ENCODE measurements around the gene CYP24A1.

Gene CYP24A1

GRCh38 chr20:54218470-54218869, 44.7 kb upstream of the CYP24A1 start:
- TF ChIP-seq CTCF (conservative IDR thresholded peaks at IDR 0.05; ENCODE audit: low read length), result no peak
- H3K4me3 ChIP-seq (ENCODE audit: low read length), result no peak overlapping the region
- DNase-seq (ENCODE audit: low read depth), result no peak

- TF ChIP-seq CTCF (conservative IDR thresholded peaks at IDR 0.05; ENCODE audit: low read length), result no peak
- H3K4me3 ChIP-seq (ENCODE audit: low read length), result no peak overlapping the region
- DNase-seq (ENCODE audit: low read depth), result no peak
Measured at GRCh38 chr20:54217762-54218161, 44.0 kb upstream of the CYP24A1 start.

- no peak overlapping the region for H3K4me3 ChIP-seq (ENCODE audit: low read length)
- DNase-seq (ENCODE audit: low read depth), result no peak
- no peak for TF ChIP-seq CTCF (conservative IDR thresholded peaks at IDR 0.05; ENCODE audit: low read length)
Measured at GRCh38 chr20:54215157-54215789, 41.5 kb upstream of the CYP24A1 start.

- H3K4me3 ChIP-seq (ENCODE audit: low read length), result no peak overlapping the region
- TF ChIP-seq CTCF (conservative IDR thresholded peaks at IDR 0.05; ENCODE audit: low read length), result no peak
- DNase-seq (ENCODE audit: low read depth), result no peak
Measured at GRCh38 chr20:54214566-54214965, 40.8 kb upstream of the CYP24A1 start.

- no peak for DNase-seq (ENCODE audit: low read depth)
- no peak for TF ChIP-seq CTCF (conservative IDR thresholded peaks at IDR 0.05; ENCODE audit: low read length)
- H3K4me3 ChIP-seq (ENCODE audit: low read length), result no peak overlapping the region
Measured at GRCh38 chr20:54212871-54213270, 39.1 kb upstream of the CYP24A1 start.

GRCh38 chr20:54212226-54212625, 38.4 kb upstream of the CYP24A1 start:
- H3K4me3 ChIP-seq (ENCODE audit: low read length), result no peak overlapping the region
- peak; percentile 91 for DNase-seq (ENCODE audit: low read depth)
- no peak for TF ChIP-seq CTCF (conservative IDR thresholded peaks at IDR 0.05; ENCODE audit: low read length)

- no peak for DNase-seq (ENCODE audit: low read depth)
- peak overlapping the region; percentile 95 for H3K4me3 ChIP-seq (ENCODE audit: low read length)
- TF ChIP-seq CTCF (conservative IDR thresholded peaks at IDR 0.05; ENCODE audit: low read length), result no peak
Measured at GRCh38 chr20:54209216-54209813, 35.5 kb upstream of the CYP24A1 start.
